Activated B cell treated with CpG ODN at 0.5 μM for 24 hours (primary cell): ENCODE measurements around the gene PRL. TPM values are rescaled to one million over a fixed set of nuclear protein-coding genes. Genes with fewer than 3 reads are reported as not detected.

ENCODE experiments used
- ATAC-seq: fragments of 200-7000 bp; cut with Tn5 transposase; one replicate; pipeline ENCODE4 v1.10.0; 2021; ENCODE audit warnings: low read depth, mild to moderate bottlenecking, moderate library complexity
- CTCF ChIA-PET: fragments of 350-600 bp; sonication (Branson Sonifier 250); formaldehyde crosslinking; loops from one replicate; lab custom pipeline; 2021; ENCODE audit warnings: antibody characterized with exemption; lab: Charles Lee
- POLR2A ChIA-PET: fragments of 350-600 bp; sonication (Branson Sonifier 250); formaldehyde crosslinking; loops from one replicate; lab custom pipeline; 2021; ENCODE audit warnings: antibody characterized with exemption; lab: Charles Lee
- DNase-seq: peaks from one replicate; pipeline ENCODE4 v3.0.0; 2022
- H3K27ac Mint-ChIP-seq: one replicate; pipeline ENCODE4 v1.8.0; 2020; ENCODE audit warnings: mixed read lengths
- H3K27me3 Mint-ChIP-seq: one replicate; pipeline ENCODE4 v1.8.0; 2021; ENCODE audit warnings: mixed read lengths
- H3K36me3 Mint-ChIP-seq: one replicate; pipeline ENCODE4 v1.8.0; 2021; ENCODE audit warnings: low read depth, mixed read lengths
- H3K4me1 Mint-ChIP-seq: one replicate; pipeline ENCODE4 v1.8.0; 2021; ENCODE audit warnings: mixed read lengths
- H3K4me3 Mint-ChIP-seq: one replicate; pipeline ENCODE4 v1.8.0; 2020; ENCODE audit warnings: mild to moderate bottlenecking, mixed read lengths
- H3K9me3 Mint-ChIP-seq: one replicate; pipeline ENCODE4 v1.8.0; 2020; ENCODE audit warnings: mixed read lengths
- CTCF ChIP-seq: fragments of 200-600 bp; IDR thresholded peaks from one replicate; pipeline ENCODE4 v1.8.0; 2022; ENCODE audit warnings: antibody characterized with exemption, mild to moderate bottlenecking
- intact Hi-C: fragments of 100-400 bp; cut with micrococcal nuclease; formaldehyde crosslinking; loops from one replicate; pipeline ENCODE4 v1.15.1; 2024
- total RNA-seq: library from RNA; stranded (reverse); gene quantifications from 2 replicates; pipeline ENCODE4 v1.2.3, GENCODE V29; 2022

PRL gene
- total RNA-seq: not detected in 2 replicates

DNA sequence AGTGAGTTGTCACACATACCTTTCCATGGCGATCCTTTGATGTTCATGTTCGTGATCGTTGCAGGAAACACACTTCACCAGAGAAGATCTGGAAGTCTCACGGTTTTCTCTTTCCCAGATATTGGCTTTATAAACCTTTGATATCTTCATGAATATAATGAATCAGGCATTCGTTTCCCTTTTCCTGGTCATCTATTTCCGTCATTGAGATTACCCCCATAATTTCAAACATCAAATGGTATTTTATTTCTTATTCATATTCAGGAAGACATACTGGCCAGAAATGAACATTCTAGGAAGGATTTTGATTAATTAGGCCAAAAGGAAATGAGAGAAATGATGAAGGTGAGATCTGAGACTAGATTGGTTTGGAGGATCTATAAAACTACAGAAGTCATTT is at the start of gene PRL:
PRL (minus strand) TSS at position 101 of the 400 bp plus-strand sequence; CDS start at position 47, 54 bp downstream.
- no peaks in the 10 kb centered on the region for H3K27me3 Mint-ChIP-seq
- no peak within 1 kb of the TSS for H3K27ac Mint-ChIP-seq
- no peaks in the 10 kb centered on the region for H3K4me1 Mint-ChIP-seq
- ChIA-PET CTCF (no interaction called here), POLR2A (no interaction called here)
- DNase-seq (no peak), ATAC-seq (no peak)
- intact Hi-C loops: no loop called here
- H3K9me3 Mint-ChIP-seq: no peaks in the 10 kb centered on the region
- H3K36me3 Mint-ChIP-seq: no peaks in the 10 kb centered on the region
- H3K4me3 Mint-ChIP-seq: no peak within 1 kb of the TSS
- TF ChIP-seq CTCF: no peak

DNA sequence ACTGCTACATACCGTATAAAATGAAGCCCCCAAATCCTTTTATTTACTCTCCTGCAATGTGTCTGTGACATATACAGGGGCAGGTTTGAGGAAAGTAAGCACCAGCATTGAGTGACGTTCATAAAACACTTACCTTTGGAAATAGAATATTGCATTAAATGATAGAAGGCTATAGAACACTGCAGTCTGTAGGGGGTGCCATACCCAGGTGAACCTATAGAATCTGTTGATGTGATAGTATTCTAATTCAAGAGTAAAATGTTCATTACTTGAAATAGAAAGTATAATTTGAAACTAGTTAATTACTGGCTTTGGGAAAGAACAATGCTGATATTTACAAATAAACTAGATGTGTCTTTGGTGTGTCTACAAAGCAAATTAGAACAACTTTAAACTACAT is 47.0 kb upstream of the PRL start:
- no peak for ATAC-seq
- TF ChIP-seq CTCF: no peak
- Mint-ChIP-seq H3K27ac (no peak overlapping the region), H3K4me3 (no peak overlapping the region), H3K36me3 (no peaks in the 10 kb centered on the region), H3K4me1 (no peaks in the 10 kb centered on the region), H3K9me3 (peaks cover 10% of the 10 kb centered on the region), H3K27me3 (no peaks in the 10 kb centered on the region)
- DNase-seq: no peak
- intact Hi-C loops: no loop called here
- CTCF ChIA-PET: no interaction called here
- POLR2A ChIA-PET: no interaction called here

DNA sequence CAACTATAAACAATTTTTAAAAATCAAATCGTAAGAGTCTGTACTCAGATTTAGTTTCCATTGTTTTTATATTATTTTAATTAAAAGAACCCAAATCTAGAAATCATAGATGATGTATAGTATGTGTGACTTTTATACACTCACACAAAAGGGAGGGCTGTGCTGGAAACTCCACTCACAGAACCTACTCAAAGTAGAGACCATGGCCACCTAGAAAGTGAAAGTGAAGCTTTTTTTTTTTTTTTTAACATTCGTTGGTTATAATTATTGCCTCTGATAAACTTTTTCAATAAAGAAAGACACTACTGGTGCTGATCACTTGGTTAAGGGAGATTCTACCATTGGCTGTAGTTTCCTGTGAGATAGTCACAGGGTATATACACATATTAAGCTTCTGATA is 37.9 kb upstream of the PRL start:
- CTCF ChIA-PET: no interaction called here
- POLR2A ChIA-PET: no interaction called here
- H3K4me1 Mint-ChIP-seq: peaks cover 2% of the 10 kb centered on the region
- no peak overlapping the region for H3K27ac Mint-ChIP-seq
- no peaks in the 10 kb centered on the region for H3K9me3 Mint-ChIP-seq
- ATAC-seq (no peak), DNase-seq (no peak)
- no peaks in the 10 kb centered on the region for H3K36me3 Mint-ChIP-seq
- no peaks in the 10 kb centered on the region for H3K27me3 Mint-ChIP-seq
- TF ChIP-seq CTCF: no peak
- intact Hi-C loops: no loop called here
- H3K4me3 Mint-ChIP-seq: no peak overlapping the region

DNA sequence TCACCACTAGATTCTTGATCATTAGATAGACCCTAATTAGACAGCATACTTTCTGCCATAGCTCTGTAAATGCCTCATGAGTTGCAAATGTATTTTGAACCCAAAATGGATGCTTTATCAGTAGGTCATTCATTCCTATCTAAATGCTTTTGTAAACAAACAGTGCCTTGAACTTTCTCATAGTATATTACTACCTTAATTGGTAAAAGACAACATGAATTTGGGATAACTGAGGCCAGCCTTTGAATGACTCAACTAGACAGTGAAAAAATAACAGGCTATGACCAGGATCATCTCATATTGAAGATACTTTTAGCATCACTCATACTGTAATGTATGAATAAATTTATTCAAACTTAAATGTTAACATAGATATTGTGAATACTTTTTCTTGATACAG is 37.0 kb upstream of the PRL start:
- no peaks in the 10 kb centered on the region for H3K9me3 Mint-ChIP-seq
- no peak for ATAC-seq
- ChIA-PET CTCF (no interaction called here), POLR2A (no interaction called here)
- DNase-seq: no peak
- H3K36me3 Mint-ChIP-seq: no peaks in the 10 kb centered on the region
- intact Hi-C loops: no loop called here
- no peak overlapping the region for H3K27ac Mint-ChIP-seq
- H3K4me1 Mint-ChIP-seq: peaks cover 2% of the 10 kb centered on the region
- no peak for TF ChIP-seq CTCF
- H3K27me3 Mint-ChIP-seq: no peaks in the 10 kb centered on the region
- no peak overlapping the region for H3K4me3 Mint-ChIP-seq

DNA sequence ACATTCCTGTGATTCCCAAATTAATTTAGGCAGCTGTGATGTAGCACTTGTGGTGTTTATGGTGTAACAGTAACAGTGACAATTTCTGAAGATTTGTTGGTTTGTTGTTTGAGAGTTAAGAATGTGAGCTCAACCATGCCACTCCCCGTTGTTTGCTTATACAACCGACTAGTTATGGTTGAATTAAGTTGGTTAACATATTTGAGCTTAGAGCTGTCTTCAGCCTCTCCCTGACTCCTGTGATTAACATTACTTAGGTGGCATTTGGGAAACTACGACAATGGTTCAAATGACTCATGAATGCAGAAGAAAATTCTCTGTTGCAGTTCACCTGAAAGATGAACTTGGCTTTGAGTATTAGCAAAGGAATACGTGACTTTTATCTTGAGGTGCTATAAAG is 35.9 kb upstream of the PRL start:
- Mint-ChIP-seq H3K4me1 (peaks cover 2% of the 10 kb centered on the region), H3K4me3 (no peak overlapping the region), H3K27ac (no peak overlapping the region), H3K9me3 (no peaks in the 10 kb centered on the region), H3K27me3 (no peaks in the 10 kb centered on the region), H3K36me3 (no peaks in the 10 kb centered on the region)
- ChIA-PET POLR2A (no interaction called here), CTCF (no interaction called here)
- ATAC-seq (no peak), DNase-seq (no peak)
- TF ChIP-seq CTCF: no peak
- intact Hi-C loops: no loop called here
